Central memory CD4-positive, alpha-beta T cell (primary cell): ENCODE results near the gene TCTN3.
"Not testable (repeated sequence)": the region's sequence is repeated elsewhere in the genome, so short reads cannot be mapped to it uniquely, and the experiment has no call there.

Source experiments
- DNase-seq: peaks from one replicate; pipeline ENCODE4 v3.0.0; 2022
- total RNA-seq, 3 experiments: gene quantifications; one replicate each; lab custom pipeline; 2026; lab: John Stamatoyannopoulos, UW

The TCTN3 gene
- total RNA-seq = 23.0 to 54.8 (median 39.5) reads per million in 3 experiments

GRCh38 chr10:95693668-95694534 is at the start of gene TCTN3:
Gene TCTN3 (minus strand): TSS chr10:95693927. CDS start chr10:95693899, 28 bp downstream.
- DNase-seq = peak; percentile 98

DNA sequence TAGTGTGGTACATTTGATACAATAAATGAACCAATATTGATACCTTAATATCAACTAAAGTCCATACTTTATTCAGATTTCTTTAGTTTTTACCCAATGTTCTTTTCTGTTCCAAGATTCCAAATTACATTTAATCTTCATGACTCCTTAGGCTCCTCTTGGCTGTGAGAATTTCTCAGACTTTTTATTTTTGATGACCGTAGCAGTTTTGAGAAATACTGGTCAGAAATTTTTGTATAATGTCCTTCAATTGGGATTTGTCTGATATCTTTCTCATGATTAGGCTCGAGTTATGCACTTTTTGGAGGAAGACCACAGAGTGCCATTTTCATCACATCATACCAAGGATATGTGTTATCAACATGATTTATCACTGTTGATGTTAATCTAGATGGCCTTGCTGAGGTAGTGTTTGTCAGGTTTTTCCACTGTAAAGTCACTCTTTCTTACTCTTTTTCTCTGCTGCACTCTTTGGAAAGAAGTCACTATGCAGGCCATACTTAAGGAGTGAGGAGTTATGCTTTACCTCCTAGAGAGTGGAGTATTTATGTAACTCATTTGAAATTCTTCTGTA is 49.3 kb upstream of the TCTN3 start:
- DNase-seq = no peak

DNA sequence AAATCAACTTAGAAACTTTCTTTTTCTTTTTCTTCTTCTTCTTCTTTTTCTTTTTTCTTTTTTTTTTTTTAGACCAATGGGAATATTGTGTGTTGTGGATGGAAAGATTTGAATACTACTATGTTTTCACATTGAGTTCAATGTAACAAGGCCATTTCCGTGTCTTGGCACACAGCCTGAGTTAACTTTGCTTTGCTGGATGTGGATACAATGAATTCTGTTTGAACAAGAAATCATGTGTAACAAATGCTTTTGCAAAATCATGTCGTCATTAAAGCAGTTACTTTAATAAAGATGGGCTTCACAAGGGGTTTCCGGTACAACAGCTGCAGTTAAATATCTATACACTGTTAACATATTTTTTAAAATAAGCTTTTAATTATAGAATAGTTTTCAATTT is 48.8 kb upstream of the TCTN3 start:
- no peak for DNase-seq

GRCh38 chr10:95741807-95742467 is 48.2 kb upstream of the TCTN3 start:
- DNase-seq = no peak

GRCh38 chr10:95739056-95739455 is 45.3 kb upstream of the TCTN3 start:
- DNase-seq = no peak

DNA sequence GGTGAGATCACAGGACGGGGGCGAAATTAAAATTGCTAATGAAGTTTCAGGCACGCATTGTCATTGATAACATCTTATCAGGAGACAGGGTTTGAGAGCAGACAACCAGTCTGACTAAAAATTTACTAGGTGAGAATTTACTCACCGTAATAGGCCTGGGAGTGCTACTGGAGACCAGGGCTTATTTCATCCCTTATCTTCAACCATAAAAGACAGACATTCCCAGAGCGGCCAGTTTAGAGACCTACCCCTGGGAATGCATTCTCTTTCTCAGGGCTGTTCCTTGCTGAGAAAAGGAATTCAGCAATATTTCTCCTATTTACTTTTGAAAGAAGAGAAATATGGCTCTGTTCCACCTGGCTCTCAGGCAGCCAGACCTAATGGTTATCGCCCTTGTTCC is 39.2 kb upstream of the TCTN3 start:
- not testable (repeated sequence) for DNase-seq

DNA sequence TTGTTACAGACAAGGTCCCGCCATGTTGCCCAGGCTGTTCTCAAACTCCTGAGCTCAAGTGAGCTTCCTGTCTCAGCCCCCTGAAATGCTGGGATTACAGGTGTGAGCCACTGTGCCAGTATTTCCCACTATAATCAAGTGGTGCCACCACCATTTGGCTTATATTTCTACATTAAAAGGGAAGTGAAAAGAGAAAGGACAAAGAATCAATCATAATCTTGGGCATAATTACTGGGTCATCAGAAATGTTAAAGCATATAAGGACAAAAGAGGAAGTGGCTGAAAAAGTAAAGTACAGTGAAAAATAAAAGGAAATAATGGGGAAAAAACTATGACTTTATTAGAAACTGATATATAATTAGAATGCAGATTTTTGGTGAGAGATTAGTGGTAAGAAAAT is 36.5 kb upstream of the TCTN3 start:
- DNase-seq = no peak

DNA sequence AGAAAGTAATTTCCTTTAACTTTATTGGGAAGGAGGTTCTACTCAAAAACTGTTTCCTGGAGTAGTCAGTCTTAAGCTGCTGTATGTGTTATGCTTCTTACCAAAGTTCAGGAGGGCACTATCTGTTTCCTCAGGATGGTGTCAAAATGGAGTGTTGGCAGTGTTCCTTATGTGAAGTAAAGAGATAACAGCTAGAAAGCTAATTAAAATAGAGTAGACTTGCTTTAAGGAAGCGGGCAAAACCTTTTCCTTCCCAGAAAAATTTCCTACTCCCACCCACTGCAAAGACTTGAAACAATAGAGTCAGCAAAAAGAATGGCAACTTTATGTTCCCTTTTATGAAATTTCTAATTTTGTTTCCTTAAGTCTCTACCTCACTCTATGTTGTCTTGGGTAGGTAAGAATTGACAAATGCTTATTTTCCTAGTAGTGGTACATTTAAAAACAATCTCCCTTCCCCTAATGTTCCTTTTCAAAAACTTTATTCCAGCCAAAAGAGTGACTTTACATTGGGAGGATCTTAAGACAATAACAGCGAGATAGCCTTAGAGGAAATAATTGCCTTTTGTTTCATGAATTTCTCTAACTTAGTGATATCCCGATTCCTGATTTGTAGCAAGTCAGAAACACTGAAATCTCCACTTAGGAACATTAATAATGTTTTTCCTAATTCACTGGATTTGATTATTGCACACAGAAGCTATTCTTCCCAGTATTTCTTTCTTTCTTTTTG is 35.8 kb upstream of the TCTN3 start:
- no peak for DNase-seq

DNA sequence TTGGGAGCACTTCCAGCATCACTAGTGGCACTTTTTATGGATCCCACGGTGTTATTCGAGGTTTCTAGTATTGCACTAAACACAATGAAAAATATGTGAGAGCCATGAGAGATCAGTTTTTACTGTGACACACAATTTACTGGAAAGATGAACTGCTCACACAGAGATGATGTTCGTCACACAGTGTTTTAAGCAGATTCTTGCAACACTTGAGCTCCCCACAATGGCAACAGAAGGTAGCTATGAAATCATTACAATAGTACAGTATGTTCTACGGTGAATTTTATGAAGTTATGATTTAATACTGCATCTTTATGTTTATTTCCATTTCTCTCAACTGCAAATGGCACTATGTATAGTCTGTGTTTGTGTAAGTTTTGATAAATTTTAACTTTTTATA is 34.8 kb upstream of the TCTN3 start:
- no peak for DNase-seq

DNA sequence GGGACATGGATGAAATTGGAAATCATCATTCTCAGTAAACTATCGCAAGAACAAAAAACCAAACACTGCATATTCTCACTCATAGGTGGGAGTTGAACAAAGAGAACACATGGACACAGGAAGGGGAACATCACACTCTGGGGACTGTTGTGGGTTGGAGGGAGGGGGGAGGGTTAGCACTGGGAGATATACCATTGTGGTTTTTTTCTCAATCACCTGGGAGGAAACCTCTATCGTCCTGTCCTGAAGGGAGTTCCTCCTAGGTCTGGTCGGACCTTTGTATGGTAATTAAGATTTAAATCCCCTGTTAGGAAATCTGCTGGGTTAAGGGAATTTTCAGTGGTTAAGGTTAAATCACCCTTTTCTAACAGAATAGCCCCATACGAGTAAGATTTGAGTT is 28.8 kb upstream of the TCTN3 start:
- not testable (repeated sequence) for DNase-seq

DNA sequence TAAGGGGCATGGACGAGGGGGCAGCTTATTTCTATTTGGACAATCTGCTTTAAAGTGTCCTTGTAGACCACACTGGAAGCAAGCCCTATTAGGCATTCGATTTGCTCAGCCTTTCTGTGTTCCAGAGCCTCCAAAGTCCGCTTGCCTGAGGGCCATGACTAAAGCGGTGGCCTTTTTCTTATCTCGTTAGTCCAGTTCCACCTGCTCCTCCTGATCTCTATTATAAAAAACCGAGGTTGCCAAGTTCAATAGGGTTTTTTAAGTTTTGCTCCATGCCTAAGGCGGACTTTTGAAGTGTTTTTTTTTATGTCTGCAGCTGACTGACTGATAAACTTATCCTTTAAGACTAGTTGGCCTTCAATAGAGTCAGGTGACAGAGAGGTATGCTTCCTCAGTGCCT is 27.0 kb upstream of the TCTN3 start:
- DNase-seq = not testable (repeated sequence)

DNA sequence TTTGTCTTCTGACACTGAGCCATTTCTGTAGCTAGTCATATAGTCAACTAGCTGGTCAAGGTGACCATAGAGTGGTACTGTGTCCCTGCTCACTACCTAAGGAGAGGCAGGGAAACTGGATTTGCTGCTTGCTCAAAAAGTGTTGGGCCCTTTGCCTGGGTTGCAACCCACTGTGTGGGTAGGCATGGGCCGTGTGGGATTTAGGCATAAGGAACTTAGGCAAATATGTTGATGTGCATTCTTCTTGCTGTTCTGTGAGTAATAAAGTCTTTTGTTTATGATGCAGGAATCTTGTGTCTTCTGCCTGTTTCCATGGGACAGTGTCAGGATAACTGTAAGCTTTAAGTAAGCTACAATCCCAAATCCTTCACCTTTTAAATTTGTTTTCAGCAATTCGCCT is 23.1 kb upstream of the TCTN3 start:
- no peak for DNase-seq

DNA sequence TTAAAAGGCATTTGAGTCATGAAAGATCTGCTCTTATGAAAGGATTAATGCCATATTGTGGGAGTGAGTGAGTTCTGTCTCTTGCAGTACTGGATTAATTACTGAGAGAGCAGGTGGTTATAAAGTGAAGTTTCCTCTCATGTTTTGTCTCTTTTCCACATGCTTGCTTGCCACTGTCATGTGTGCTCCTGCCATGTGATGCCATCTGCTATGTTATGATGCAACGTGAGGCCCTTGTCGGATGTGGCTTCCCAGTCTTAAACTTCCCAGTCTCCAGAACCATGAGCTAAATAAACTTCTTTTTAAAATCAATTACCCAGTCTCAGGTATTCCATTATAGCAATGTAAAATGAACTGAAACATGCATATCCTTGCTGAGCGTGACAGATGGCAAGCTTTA is 22.7 kb upstream of the TCTN3 start:
- no peak for DNase-seq

DNA sequence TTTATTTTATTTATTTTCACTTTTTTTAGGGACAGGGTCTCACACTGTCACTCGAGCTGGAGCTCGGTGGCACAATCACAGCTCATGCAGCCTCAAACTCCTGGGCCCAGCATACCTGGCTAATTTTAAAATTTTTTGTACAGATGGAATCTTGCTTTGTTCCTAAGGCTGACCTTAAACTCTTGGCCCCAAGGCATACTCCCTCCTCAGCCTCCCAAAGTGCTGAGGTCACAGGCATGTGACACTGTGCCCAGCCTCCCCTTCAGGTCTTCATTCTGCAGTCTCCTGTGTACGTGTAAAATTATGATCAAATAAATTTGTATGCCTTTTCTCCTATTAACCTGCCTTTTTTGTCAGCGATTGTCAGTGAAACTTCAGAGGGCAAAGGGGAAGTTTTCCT is 17.8 kb upstream of the TCTN3 start:
- DNase-seq = no peak

DNA sequence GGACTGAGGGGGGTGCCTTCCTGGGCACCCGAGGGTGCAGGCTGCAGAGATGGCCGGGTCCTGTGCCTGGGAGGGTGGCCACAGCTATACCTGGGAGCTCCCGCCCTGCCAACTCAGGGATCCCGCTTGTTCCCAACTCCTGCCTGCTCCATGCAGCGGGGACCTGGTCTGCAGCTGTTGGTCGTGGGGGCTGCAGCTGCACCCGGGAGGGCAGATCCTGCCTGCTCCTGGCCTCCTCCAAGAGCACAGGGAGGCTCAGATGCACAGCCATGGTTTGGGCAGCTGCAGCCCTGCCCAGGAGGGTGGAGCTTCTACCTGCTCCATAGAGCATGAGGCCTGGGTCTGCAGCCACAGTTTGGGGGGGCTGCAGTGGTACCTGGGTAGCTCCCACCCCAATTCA is 13.3 kb upstream of the TCTN3 start:
- DNase-seq = no peak

- no peak for DNase-seq
These were observed 12.8 kb upstream of the TCTN3 start for GRCh38 chr10:95706573-95706972.

- no peak for DNase-seq
These were observed 4.7 kb upstream of the TCTN3 start for GRCh38 chr10:95698415-95698814.

GRCh38 chr10:95697429-95697828 is 3.7 kb upstream of the TCTN3 start:
- no peak for DNase-seq

DNA sequence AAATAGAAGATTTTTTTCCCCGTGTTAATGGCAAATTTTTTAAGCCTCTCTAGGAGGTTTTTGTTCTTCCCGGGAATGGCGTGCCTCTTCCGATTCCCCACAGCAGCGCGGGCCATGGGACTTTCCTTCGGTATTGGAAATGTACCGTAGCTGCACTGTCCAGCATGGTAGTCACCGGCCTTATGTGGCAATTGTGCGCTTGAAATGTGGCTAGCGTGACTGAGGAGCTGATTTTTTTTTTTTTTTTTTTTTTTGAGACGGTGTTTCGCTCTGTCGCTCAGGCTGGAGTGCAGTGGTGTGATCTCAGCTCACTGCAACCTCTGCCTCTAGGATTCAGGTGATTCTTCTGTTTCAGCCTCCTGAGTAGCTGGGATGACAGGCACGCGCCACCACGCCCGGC is 938 bp upstream of the TCTN3 start:
- no peak for DNase-seq

GRCh38 chr10:95693071-95693667 is 558 bp downstream of the TCTN3 start:
- peak; percentile 2 for DNase-seq

DNA sequence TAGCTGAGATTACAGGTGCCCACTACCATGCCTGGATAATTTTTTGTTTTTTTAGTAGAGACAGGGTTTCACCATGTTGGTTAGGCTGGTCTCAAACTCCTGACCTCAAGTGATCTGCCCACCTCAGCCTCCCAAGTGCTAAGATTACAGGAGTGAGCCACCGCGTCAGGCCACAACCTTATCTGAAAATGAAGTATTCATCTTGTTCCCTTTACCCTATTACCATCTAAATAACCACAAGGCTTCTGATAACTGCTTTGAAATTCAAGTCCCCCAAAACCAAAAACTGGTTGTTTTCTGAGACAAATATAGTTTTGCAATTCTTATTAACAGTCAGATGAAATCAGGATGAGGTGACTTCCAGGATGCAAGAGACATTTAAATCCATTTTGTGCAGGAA is 2.4 kb downstream of the TCTN3 start:
- DNase-seq = no peak

DNA sequence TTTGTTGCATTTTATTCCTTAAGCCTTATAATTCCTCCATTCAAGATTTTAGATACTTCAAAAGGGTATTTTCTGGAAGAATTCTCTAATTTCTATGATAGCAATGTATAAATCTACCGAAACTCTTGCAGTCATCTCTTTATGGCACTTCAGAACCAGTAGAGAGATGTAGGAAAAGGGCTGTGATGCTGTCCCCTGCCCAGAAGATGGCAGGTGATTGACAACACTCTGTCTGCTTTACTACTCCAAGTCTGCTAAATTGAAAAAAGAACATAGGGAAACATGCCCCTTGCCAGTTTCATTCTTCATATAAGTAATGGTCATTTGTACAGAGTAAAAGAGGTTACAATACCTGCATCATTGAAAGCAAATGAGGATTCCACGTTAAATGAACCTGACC is 5.1 kb downstream of the TCTN3 start:
- DNase-seq = no peak

GRCh38 chr10:95683966-95684365 is 9.8 kb downstream of the TCTN3 start:
- no peak for DNase-seq
